Activated CD8-positive, alpha-beta memory T cell treated with anti-CD3 and anti-CD28 coated beads for 4 hours (primary cell): ENCODE results near the gene TIMM17B.

Source experiments
- DNase-seq, 2 donors: peaks; one replicate each; pipeline ENCODE4 v3.0.0-alpha.2; 2020; ENCODE audit warnings: low read depth in 2 of 2

Gene TIMM17B

DNA sequence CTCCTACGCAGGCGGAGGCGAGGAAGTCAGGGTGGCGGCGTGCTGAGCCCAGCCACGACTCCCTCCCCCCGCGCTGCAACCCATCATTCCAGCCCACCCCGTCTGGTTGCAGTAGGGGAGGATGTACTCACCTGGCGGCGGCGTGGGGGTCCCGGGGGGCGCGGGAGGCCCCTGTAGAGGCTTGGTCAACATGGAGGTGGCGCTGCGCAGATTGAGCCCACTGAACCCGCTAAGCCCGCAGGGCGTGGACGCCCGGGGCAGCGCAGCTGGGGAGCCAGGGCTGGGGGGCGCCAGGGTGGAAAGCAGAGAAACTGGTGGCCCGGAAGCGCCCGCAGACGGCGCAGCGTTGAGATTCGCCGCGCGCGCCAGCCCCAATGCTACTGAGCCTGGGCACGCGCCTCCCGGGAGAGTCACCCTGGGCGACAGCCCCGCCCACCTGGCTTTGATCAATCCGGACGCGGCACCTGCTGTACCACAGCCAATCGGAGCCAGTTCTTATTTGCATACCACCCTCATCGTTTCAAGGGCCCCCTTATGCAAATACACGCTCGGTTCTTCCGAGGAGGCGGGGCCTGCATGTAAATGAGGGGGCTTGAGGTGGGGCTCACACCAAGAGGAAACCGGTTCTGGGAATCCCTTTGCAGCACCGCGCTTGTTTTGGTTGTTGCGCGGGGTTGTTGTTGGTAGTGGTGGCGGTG, 21.2 kb upstream of the TIMM17B start, which contains the start of gene PIM2:
Gene PIM2, minus strand, starts transcription at position 382 of the 698 bp plus-strand sequence. Its CDS starts 190 bp downstream, at position 192.
- peak; percentile 77 to 88 for DNase-seq

DNA sequence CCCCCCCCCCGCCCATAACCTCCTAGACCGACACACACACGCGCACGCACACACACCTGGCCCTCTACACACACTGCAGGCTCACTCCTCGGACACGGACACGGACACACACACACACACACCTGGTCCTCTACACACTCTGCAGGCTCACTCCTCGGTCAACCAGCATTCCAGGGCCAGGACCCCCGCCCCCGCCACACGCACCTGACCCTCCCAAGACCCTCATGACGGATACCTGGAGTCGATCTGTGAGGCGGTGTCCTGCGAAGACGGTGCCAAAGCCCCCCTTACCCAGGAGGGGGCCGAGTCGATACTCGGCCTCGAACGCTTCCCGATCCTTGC, 20.7 kb upstream of the TIMM17B start:
- no peak for DNase-seq

GRCh38 chrX:48917139-48918001, 19.8 kb upstream of the TIMM17B start:
- peak; percentile 71 to 76 for DNase-seq

DNA sequence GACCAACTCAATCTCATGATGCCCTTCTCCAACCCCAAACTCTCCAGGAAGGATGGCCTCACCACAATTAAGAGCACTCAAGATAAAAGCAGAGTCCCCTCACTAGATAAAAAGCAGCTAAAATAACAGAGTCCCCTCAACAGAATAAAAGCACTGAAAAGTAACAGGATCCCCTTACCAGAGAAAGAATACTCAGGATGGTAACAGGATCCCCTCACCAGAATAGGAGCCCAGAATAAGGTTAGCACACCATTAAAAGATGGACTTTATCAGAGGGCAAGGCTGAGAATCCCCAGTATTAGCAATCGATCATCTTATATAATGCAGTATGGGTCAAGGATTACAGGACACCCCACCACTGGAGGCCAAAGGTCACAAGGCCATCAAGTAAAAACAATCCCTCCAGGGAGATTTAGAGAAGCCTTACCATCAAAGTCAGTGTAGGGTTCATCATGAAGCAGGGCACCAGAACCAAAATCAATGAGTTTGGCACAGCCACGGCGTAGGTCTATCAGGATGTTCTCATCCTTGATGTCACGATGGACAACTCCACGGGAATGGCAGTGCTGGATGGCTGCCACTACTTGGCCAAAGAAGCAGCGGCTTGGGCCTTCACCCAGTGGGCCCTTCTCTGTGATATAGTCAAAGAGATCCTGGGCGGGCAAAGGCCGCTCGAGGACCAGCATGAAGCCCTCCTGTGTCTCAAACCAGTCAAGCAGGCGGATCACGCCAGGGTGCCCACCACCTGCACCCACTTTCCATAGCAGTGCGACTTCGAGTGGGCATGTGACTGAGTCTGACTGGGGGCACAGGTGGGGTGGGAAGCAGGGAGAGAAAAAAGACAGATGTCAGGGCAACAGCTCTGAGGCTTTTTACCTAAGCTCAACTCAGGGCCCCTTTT, 17.3 kb upstream of the TIMM17B start:
- no peak for DNase-seq

GRCh38 chrX:48913605-48914366, 16.2 kb upstream of the TIMM17B start:
- no peak for DNase-seq

DNA sequence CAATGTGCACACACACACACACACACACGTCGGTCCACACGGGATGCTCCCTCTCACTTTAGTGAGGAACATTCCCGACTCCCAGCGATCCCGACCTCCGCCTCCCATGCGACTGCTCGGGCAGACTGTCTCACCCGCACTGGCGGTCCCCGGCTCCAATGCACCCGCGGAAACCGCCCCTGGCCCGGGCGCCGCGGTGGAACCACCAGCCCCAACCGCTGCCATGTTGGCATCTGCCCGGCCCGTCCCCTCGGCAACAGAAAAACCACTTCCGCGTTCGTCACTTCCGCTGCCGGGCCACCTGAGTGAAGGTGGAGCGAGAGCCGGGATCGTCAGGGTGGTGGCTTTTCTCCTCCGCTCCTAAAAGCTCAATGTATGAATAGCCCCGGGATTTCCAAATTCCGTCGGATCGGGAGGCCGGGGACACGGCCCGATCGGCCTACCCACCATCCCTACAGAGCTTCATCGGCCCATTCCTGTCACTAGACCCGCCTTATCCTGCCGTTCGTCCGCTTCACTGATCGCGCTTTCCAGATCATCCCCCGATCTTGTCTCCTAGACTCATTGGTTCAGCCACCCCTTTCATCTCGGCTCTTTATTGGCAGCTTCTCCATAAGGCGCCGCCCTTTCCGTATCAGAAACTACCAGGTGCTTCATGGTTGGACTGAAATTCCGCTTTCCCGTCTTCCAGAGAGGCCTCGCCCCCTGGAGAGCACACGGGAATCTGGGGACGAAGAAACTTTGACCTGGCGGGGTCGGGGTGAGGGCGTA, 14.0 kb upstream of the TIMM17B start, which contains the start of gene SLC35A2:
Gene SLC35A2, minus strand, starts transcription at position 235 of the 771 bp plus-strand sequence. Its CDS starts 10 bp downstream, at position 225.
- DNase-seq: peak; percentile 73 to 78

GRCh38 chrX:48910926-48911411, 13.4 kb upstream of the TIMM17B start:
- no peak for DNase-seq

DNA sequence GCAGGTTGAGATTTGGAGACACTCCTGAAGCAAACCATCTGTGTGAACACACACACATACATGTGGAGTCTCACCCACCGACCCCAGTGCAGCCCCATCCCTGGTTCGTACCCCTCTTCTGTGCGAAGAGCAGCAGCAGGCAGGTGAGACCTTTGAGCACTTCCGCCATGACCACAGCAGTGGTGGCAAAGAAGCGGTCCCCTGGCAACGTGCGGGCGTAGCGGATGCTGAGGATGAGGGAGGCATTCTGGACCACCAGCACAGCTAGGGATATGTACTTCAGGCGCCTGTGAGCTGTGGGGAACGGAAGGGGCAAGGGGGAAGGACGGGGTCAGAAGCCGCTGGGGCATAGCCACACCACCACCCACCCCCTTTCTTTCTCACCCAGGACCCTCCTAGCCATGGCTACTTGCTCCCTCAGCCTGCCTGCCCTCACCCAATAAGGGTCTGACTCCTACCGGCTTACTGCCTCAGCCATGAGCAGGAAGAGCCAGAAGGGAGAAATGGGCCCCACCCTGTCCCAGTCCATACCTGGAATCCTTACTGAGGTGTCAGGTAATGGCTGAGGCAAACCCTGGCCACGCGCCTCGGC, 12.2 kb upstream of the TIMM17B start:
- DNase-seq: no peak

- DNase-seq: no peak
These were observed 11.0 kb upstream of the TIMM17B start for GRCh38 chrX:48908600-48908999.

DNA sequence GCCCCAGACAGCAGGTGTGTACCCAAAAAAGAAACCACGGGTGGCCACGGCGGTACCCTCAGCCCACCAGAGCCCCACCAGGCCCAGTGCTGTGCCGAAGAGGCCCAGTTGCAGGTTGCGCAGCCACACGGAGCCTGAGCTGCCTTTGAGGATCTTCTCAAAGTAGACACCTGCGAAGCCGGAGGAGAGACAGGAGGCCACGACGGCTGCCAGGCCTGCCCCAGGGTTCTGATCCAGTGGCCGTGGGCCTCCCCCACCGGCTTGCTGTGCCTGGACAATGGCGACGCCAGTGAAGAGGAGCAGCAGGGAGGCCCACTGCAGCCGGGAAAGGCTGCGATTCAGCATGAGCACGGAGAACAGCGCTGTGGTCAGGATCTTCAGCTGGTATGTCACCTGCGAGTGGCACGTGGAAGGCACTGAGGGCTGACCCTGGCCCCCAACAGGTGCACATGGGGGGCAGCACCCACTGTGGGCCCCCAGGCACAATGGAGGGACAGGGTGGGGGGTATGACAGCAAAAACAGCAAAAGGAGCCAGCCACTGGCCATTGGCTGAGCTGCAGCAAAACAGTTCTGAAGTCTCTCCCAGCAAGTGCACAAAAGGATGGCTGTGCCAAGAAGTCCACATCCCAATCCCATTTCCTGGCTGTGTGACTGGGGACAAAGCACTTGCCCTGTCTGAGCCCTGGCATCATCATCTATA, 7.7 kb upstream of the TIMM17B start:
- DNase-seq: no peak

DNA sequence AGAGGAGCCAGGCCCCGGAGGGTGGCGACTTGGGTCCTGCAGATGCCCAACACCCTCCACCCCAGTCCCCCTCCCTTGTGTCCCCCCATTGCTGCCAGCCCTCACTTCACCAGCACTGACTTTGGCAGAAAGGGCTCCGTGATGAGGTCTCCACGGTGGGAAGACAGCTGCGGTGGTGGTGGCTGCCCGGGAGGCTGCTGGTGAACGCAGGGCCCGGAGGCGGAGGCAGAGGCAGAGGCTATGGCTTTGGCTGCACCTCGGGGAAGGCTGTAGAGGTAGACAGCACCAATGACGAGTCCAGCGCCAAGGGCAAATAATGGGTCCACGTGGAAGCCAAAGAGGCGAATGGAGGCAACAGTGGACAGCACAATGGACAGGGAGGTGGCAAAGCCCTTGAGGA, 7.1 kb upstream of the TIMM17B start:
- no peak for DNase-seq

DNA sequence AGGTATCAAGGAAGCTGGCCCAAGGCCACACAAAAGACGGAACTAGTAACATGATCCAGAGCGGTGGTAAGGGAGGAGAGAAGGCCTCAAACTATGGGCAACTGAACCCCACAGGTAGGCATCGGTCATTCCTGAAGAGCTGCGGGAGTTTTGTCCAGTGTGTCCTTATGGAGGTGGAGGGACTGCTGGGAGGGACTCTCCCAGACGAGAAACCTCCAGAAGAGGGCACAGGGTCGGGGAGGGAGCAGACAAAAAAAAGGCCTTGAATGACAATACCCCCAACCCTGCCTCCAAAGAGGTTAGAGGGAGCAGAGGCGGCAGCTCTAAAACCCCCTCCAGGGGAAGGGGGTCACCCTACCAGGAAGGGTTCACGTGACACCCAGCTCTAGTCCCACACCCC, 6.6 kb upstream of the TIMM17B start:
- no peak for DNase-seq

GRCh38 chrX:48903290-48903689, 5.7 kb upstream of the TIMM17B start:
- no peak for DNase-seq

GRCh38 chrX:48902776-48903175, 5.2 kb upstream of the TIMM17B start:
- DNase-seq: no peak

DNA sequence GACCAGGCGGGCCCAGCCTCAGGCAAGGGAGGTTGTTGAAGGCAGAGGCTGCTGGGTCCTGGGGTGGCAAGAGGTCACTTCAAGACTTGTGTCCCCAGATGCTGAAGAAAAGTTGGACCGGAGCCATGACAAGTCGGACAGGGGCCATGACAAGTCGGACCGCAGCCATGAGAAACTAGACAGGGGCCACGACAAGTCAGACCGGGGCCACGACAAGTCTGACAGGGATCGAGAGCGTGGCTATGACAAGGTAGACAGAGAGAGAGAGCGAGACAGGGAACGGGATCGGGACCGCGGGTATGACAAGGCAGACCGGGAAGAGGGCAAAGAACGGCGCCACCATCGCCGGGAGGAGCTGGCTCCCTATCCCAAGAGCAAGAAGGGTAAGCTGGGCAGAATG, 4.6 kb upstream of the TIMM17B start:
- no peak for DNase-seq

- DNase-seq: no peak
These were observed 3.5 kb upstream of the TIMM17B start for GRCh38 chrX:48901069-48901468.

DNA sequence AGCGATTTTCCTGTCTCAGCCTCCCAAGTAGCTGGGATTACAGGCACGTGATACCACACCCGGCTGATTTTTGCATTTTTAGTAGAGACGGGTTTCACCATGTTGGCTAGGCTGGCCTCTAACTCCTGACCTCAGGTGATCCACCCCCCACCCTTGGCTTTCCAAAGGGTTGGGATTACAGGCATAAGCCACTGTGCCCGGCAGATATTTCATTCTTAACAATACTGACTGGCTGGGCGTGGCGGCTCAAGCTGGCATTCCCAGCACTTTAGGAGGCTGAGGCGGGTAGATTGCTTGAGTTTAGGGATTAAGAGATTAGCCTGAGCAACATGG, 1.5 kb upstream of the TIMM17B start:
- no peak for DNase-seq

DNA sequence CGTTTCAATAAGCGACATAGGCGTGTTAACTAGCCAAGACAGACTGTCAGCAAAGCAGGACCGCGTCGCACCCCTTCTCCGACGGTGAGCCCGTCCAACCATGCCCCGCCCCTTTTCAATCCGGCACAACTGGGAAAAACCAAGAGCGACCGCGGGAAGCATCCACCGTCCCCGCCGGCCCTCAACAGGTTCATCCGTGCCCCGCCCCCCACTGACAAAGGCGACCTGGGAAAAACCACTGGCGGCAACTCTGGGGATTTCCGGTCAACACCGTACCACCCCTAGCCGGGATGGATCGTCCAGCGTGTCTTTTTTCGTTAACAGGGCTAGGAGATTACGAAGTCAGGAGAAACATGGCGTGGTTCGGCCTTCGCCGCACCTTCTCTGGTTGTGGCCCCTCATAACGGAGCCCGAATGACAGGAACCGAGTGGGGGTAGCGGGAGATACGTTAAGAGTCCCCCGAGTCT, 377 bp downstream of the TIMM17B start:
- DNase-seq: no peak

GRCh38 chrX:48896611-48897011, 957 bp downstream of the TIMM17B start:
- no peak for DNase-seq
